Spleen (tissue), 7 donors: ENCODE results near the gene TREH.
"Not testable (repeated sequence)": the region's sequence is repeated elsewhere in the genome, so short reads cannot be mapped to it uniquely, and the experiment has no call there.

Experiments used
- CTCF ChIP-seq, 11 experiments: fragments of 200-600 bp in 7 of 11; fragments of 450-650 bp in 4 of 11; sonication (generic) in 4 of 11; IDR thresholded peaks in 8 of 11; conservative IDR thresholded peaks in 3 of 11; 1 replicate in 7 of 11; 2 replicates in 4 of 11; pipeline versions ENCODE4 v1.4.0 to v1.8.0; 2016 to 2021; ENCODE audit warnings: antibody characterized with exemption in 11 of 11, inconsistent platforms in 4 of 11, mild to moderate bottlenecking in 1 of 11
- POLR2A ChIP-seq, 3 donors: fragments of 450-650 bp; IDR thresholded peaks; one replicate each; pipeline ENCODE4 v1.5.1; 2017; ENCODE audit warnings: antibody characterized with exemption in 3 of 3, mild to moderate bottlenecking in 1 of 3
- donor health status: DM: no; HTN: no; CAD: no; lungs with moderate emphysema.
- donor health status: DM: no; HTN: no; CAD: no.
- donor health status: DM: no; HTN: no; CAD: no.

GRCh38 chr11:118718562-118718961 lies 39.1 kb upstream of the TREH start:
- TF ChIP-seq CTCF (IDR thresholded peaks at IDR 0.05 in 8 of 11, conservative IDR thresholded peaks at IDR 0.05 in 3 of 11); POLR2A (IDR thresholded peaks at IDR 0.05): not testable (repeated sequence)
